GM04503 (cell line): ENCODE measurements around the gene CCS.
"Not testable (repeated sequence)": the region's sequence is repeated elsewhere in the genome, so short reads cannot be mapped to it uniquely, and the experiment has no call there.

ENCODE experiments used
- DNase-seq: peaks from one replicate; pipeline ENCODE4 v3.0.0-alpha.2; 2012; ENCODE audit warnings: low read depth

CCS gene, protein sequence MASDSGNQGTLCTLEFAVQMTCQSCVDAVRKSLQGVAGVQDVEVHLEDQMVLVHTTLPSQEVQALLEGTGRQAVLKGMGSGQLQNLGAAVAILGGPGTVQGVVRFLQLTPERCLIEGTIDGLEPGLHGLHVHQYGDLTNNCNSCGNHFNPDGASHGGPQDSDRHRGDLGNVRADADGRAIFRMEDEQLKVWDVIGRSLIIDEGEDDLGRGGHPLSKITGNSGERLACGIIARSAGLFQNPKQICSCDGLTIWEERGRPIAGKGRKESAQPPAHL

DNA sequence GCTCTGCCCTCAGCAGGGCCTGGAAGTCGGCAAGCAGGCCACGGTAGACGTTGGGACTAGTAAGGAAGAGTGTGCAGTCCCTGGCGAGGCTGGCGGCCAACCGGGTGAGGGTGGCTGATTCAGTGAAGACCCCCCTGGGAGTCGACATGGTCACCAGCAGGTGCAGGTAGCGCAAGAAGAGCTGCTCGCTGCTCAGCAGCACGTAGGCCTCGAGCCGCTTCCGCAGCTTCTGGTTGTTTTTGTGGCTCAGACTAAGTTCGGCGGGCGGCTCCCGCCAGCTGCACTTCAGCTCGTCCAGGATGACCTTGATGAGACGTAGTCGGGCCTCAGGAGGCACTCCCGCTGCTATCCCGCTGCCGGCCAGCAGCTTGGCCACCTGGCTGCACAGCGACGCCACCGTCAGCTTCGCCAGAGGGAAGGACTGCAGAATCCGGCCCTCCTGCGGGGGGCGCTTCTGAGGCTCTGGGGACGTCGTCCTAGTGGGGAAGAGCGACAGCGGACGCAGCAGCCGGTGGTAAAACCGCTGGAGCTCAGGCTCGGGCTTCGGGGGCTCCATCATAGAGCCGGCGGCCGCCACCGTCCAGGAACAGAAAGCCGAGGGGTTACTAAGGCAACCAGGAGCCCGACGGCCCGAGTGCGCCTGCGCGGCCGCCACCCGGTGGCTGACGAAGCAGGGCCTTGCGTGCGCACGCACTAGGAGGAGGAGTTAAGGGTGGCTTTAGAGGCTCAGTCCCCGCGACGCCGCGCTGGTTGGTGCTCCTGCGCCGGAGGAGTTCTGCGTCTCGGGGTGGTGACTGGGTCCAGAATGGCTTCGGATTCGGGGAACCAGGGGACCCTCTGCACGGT, at the start of gene CCS, which contains the start of gene CCDC87:
CCS (plus strand) TSS at position 729 of the 846 bp plus-strand sequence; CDS start at position 806, 77 bp downstream.
CCDC87 (minus strand) TSS at position 607 of the 846 bp plus-strand sequence; CDS start at position 559, 48 bp downstream.
- DNase-seq, result peak; percentile 57

DNA sequence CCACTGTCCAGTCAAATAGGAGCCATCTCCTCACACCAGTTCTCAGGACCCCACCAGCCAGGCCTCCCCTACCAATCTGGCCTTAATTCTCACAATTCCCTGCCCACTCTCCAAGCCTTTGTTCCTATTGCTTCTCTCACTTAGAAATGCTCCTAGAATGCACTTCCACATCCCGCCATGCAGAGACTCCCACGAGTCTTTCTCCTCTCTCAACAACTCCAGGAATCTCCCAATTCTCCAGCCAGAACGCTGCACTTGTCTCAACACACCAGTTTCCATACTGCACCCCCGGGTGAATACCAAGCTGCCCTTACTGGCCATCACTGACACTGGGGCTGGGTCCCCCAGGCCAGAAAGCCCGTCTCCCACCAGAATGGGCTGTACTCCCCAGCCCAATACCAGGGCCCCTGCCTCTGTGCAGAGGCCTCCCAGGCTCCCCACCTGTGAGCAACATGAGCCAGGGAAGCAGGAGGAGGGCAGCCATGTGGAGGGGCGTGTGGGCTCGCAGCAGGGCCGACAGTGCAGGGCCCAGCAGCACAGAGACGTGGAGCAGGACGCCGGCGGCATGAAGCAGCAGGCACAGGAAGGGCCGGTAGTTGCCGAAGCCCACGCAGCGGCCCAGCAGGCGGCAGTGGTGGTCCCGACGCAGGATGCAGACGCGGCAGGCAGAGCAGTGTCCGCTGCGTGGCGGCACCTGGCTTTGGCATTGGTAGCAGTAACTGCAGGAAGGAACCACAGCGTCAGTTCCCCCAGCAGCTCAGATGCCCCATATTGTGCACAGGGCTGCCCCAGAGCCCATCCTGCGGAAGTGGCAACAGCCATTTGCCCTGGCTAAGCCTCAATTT, 49.5 kb upstream of the CCS start:
- no peak for DNase-seq

DNA sequence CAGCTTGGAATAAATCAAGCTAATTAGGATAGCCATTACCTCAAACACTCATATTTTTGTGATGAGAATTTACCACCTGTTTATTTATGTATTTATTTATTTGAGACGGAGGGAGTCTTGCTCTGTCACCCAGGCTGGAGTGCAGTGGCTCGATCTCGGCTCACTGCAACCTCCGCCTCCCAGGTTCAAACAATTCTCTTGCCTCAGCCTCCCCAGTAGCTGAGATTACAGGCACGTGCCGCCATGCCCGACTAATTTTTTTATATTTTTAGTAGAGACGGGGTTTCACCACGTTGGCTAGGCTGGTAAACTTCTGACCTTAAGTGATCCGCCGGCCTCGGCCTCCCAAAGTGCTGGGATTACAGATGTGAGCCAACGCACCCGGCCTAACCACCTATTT, 48.0 kb upstream of the CCS start:
- not testable (repeated sequence) for DNase-seq

- peak; percentile 87 for DNase-seq
Measured at GRCh38 chr11:66545701-66546367, 47.2 kb upstream of the CCS start, which contains the start of gene ZDHHC24. Gene ZDHHC24, minus strand, starts transcription at chr11:66546048. Its CDS starts 45 bp downstream, at chr11:66546003.

GRCh38 chr11:66546368-66546965, 46.5 kb upstream of the CCS start, which contains the start of gene ACTN3:
Gene ACTN3, plus strand, starts transcription at chr11:66546903. Its CDS starts 35 bp downstream, at chr11:66546938.
- DNase-seq, result no peak

DNA sequence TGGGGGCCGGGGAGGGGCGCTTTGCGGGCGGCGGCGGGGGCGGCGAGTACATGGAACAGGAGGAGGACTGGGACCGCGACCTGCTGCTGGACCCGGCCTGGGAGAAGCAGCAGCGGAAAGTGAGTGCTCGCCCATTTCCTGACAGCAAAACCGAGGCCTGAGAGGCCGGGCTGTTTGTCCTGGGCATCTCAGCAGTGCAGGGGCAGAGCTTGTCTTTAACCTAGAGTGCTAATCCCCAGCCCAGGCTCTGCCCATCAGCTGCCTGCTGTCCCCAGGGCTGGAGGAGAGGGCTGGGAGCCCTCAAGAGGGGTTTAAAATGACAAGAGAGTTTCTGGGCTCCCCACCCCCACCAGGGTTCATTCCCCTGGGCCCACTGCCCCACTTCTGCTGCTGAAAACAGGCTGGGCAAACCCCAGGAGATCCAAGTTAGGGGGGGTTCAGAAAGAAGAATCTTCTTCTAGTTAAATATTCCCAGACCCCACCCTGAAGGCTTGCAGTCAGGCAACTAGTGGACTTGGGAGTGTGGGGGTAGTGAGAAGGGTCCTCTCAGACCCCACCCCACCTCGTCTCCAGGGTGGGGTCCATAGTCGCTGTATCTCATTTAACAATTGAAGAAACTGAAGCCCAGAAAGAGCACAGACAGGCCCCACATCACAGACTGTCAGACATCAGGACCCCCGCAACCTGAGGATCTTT, 45.9 kb upstream of the CCS start:
- no peak for DNase-seq

DNA sequence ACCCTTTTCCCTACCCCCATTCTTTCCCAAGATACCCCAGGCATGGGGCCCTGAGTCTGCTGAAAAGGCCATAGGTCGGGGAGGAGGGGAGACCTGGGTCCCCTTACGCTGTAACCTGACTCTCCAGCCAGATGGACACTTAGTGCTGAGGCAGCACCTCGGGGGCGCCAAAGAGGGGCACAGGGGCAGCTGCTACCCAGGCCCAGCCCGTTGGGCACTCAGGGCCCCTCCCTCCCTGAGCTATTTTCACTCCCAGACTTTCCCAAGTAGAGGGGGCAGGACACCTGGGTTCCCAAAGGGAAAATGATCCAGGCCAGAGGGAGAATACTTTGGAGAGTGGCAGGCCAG, 45.3 kb upstream of the CCS start:
- DNase-seq, result no peak

GRCh38 chr11:66548041-66548440, 44.9 kb upstream of the CCS start:
- DNase-seq, result no peak

- DNase-seq, result no peak
Measured at GRCh38 chr11:66548774-66549630, 44.0 kb upstream of the CCS start.

DNA sequence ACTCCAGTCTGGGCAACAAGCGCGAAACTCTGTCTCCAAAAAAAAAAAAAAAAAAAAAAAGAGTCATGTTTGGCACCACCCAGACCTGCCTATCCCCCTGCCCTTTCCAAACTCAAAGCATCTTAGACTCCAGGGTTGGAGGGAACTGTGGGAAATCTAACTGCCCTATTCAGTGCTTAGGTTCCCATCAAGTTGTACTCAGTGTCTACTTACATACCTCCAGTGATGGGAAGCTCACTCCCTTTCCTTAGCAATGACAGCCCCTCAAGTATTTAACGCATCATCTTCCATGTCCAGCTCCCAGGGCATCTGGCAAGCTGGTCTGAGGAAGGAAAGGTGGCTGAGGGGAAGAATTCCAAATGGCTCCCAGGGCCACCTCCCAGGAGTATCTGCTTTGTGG, 43.3 kb upstream of the CCS start:
- no peak for DNase-seq

DNA sequence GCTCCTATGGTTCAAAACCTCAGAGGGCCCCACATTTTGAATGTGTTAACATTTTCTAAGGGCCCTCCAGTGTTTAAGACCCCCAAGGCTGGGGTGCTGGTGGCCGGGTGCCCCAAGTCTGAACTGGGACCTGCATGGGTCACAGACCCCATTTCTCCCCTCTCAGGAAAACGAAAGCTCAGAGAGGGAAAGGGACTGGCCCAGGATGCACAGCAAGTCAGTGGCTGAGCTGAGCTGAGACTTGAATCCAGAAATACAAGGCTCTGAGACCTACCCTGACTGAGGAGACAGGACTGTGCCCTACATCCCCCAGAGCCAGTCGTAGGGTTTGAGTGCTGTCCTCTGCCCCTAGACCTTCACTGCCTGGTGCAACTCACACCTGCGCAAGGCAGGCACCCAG, 42.1 kb upstream of the CCS start:
- no peak for DNase-seq

DNA sequence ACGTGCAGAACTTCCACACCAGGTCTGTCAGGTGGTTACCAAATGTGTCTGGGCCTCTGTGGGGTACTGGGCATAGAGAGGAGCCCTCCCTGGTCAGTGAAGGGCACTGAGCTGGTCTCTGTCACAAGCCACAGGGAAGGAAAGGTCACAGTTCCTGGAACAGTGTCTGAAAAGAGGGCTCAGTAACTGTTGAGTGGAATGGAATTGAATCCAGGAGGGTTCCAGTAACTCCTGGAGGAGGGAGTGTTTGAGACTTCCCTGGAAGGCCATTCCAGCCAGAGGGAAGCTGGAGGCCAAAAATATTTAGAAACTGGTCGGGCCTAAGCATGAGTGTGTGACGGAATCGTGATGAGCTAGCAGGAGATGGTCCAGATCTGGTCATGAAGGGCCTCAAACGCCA, 38.4 kb upstream of the CCS start:
- DNase-seq, result no peak

DNA sequence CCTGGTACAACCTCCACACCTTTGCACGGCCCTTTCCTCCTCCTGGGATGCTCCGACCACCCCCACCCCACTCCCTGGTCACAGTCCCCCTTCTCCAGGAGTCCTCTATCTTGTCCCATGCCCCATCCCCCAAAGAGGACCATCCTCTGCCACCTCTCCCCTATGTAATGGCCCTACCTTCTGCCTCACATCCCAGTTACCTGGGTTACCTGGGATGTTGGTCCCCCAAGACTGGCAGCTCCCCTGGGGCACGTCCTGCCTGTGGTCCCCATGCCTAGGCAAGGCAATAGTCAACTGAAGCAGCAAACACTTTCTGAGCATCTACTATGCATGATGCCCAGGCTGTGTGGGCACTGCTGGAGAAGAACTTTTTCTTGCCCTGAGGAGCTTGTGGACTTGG, 37.6 kb upstream of the CCS start:
- DNase-seq, result no peak

GRCh38 chr11:66556086-66556485, 36.9 kb upstream of the CCS start:
- DNase-seq, result no peak

- DNase-seq, result no peak
Measured at GRCh38 chr11:66557733-66558326, 35.2 kb upstream of the CCS start.

DNA sequence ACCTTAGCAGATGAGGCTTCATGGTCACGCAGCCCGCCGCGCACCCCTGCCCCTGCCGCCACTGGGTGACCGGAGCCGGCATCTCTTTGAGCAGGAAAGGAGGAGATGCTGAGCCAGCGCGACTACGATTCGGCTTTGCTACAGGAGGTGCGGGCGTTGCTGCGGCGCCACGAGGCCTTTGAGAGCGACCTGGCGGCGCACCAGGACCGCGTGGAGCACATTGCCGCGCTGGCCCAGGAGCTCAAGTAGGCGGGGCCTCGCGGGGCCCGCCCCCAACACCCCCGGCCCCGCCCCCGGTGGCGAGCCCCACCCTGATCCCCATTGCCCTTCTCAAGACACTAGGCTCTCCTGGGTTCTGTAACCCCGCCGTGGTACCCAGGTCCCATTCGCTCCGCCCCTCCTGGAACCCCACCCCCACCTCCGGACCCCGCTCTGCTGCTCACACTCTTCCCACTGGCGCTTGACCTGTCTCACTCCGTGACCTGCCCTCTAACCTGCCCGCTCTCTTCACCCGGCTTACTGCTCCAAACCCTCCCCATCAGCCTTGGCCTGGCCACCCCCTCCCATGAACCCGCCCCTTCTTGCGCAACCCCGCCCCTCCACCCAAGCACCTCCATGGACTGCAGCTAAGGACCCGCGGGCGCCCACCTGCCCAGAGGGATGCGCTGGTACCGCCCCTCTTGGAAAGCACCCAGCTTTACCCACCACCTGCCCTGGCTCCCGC, 33.7 kb upstream of the CCS start:
- DNase-seq, result no peak

DNA sequence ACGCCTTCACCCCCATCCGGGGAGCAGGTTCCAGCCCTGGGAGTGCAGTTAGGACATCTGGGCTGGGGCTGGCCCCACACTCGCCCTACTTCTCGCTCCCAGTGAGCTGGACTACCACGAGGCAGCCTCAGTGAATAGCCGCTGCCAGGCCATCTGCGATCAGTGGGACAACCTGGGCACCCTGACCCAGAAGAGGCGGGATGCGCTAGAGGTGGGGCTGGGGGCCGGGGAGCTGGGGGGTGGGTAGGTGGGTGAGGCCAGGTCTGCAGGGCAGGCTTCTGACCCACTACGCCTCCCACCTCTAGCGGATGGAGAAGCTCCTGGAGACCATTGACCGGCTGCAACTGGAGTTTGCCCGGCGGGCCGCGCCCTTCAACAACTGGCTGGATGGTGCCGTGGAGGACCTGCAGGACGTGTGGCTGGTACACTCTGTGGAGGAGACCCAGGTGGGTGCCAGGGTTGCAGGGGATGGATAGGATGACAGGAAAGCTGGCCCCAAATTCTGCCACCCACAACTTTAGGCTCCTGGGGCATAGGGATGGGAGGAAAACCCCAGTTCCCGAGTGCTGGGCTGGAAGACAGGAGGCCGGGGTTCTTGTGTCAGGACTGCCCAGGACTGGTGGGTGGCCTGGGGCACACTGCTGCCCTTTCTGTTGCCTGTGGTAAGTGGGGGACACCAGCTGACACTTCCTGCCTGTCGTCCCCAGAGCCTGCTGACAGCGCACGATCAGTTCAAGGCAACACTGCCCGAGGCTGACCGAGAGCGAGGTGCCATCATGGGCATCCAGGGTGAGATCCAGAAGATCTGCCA, 32.9 kb upstream of the CCS start:
- DNase-seq, result no peak
